ENCODE results near the gene LRRC23. TPM values are rescaled to one million over a fixed set of nuclear protein-coding genes. Genes with fewer than 3 reads are reported as not detected.

The LRRC23 gene
- total and polyA plus RNA-seq, 2 of the 13 experiments (the other 11 are each of a cell fraction or from before 2014, with no cell fraction given), result 6.0 to 7.8 TPM

DNA sequence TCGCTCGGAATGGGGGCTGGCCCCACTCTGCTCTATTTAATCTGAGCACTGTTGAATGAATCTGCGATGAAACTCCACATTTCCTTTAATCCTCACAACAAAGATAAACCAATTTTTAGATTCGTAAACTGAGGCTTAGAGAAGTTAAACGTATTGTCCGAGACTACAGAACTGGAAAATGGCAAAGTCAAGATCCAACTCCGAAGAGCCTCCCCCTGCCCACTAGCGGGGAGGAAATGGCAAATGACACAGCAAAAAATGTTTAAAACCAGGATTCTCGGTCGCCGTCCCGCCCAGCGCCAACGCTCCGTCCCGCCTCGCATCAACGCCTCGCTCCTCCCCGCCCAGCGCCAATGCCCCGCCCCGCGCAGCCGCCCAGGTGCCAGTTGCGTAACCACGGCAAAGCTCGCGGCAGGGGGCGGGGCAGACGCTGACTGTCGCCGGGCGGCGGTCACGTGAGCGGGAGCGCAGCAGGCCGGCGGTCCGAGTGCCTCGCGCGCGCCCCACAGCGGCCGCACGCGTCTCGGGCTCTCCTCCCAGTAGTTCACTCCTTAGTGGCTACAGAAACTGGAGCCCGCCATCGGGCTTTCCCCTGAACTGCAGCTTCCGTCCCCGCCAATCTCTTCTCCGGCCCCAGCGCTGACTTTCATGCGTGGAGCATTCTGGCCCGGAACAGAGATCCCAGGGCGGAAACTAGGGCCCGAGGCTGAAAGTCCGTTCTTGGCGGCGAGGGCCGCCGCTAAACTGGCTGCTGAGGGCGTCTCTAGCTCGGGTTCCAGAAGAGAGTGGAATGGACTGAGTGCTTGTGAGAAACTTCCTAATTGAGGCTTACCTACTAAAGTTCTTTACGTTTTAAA lies 13.6 kb upstream of the LRRC23 start (continued):
- TF ChIP-seq ZBTB10 (CRISPR knock-in tag; IDR thresholded peaks at IDR 0.05; ENCODE audit: borderline replicate concordance) (no peak; the same call in 1 of the 2 replicates), ZNF569 (CRISPR knock-in tag; IDR thresholded peaks at IDR 0.05; ENCODE audit: borderline replicate concordance) (no peak), ZNF605 (CRISPR knock-in tag; IDR thresholded peaks at IDR 0.05) (peak; percentile 88), DR1 (CRISPR knock-in tag; IDR thresholded peaks at IDR 0.05) (peak; percentile 62), ZNF576 (CRISPR knock-in tag; IDR thresholded peaks at IDR 0.05) (no peak), NFIB (CRISPR knock-in tag; IDR thresholded peaks at IDR 0.05; ENCODE audit: borderline replicate concordance) (no peak), DMAP1 (CRISPR knock-in tag; IDR thresholded peaks at IDR 0.05) (peak; percentile 88), FOXJ3 (CRISPR knock-in tag; IDR thresholded peaks at IDR 0.05; ENCODE audit: borderline replicate concordance) (0 out of 2 replicates have a peak, but pooled peaks have one; percentile 26), HNRNPLL (IDR thresholded peaks at IDR 0.05; ENCODE audit: low read depth, low read length, poor library complexity, severe bottlenecking) (peak; percentile 80), SIX1 (CRISPR knock-in tag; IDR thresholded peaks at IDR 0.05; ENCODE audit: borderline replicate concordance) (no peak), AKAP8 (CRISPR knock-in tag; IDR thresholded peaks at IDR 0.05) (peak; percentile 97), SRY (CRISPR knock-in tag; IDR thresholded peaks at IDR 0.05) (0 out of 2 replicates have a peak, but pooled peaks have one; percentile 13), HOXA3 (CRISPR knock-in tag; IDR thresholded peaks at IDR 0.05) (peak; percentile 96), ZNF263 (CRISPR knock-in tag; IDR thresholded peaks at IDR 0.05) (no peak)
- TF ChIP-seq, protein P1, sequence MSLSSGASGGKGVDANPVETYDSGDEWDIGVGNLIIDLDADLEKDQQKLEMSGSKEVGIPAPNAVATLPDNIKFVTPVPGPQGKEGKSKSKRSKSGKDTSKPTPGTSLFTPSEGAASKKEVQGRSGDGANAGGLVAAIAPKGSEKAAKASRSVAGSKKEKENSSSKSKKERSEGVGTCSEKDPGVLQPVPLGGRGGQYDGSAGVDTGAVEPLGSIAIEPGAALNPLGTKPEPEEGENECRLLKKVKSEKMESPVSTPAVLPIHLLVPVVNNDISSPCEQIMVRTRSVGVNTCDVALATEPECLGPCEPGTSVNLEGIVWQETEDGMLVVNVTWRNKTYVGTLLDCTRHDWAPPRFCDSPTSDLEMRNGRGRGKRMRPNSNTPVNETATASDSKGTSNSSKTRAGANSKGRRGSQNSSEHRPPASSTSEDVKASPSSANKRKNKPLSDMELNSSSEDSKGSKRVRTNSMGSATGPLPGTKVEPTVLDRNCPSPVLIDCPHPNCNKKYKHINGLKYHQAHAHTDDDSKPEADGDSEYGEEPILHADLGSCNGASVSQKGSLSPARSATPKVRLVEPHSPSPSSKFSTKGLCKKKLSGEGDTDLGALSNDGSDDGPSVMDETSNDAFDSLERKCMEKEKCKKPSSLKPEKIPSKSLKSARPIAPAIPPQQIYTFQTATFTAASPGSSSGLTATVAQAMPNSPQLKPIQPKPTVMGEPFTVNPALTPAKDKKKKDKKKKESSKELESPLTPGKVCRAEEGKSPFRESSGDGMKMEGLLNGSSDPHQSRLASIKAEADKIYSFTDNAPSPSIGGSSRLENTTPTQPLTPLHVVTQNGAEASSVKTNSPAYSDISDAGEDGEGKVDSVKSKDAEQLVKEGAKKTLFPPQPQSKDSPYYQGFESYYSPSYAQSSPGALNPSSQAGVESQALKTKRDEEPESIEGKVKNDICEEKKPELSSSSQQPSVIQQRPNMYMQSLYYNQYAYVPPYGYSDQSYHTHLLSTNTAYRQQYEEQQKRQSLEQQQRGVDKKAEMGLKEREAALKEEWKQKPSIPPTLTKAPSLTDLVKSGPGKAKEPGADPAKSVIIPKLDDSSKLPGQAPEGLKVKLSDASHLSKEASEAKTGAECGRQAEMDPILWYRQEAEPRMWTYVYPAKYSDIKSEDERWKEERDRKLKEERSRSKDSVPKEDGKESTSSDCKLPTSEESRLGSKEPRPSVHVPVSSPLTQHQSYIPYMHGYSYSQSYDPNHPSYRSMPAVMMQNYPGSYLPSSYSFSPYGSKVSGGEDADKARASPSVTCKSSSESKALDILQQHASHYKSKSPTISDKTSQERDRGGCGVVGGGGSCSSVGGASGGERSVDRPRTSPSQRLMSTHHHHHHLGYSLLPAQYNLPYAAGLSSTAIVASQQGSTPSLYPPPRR (CRISPR knock-in tag; IDR thresholded peaks at IDR 0.05; ENCODE audit: borderline replicate concordance), result peak; percentile 63; the same call in 1 of the 2 replicates
- TF ChIP-seq, protein P2, sequence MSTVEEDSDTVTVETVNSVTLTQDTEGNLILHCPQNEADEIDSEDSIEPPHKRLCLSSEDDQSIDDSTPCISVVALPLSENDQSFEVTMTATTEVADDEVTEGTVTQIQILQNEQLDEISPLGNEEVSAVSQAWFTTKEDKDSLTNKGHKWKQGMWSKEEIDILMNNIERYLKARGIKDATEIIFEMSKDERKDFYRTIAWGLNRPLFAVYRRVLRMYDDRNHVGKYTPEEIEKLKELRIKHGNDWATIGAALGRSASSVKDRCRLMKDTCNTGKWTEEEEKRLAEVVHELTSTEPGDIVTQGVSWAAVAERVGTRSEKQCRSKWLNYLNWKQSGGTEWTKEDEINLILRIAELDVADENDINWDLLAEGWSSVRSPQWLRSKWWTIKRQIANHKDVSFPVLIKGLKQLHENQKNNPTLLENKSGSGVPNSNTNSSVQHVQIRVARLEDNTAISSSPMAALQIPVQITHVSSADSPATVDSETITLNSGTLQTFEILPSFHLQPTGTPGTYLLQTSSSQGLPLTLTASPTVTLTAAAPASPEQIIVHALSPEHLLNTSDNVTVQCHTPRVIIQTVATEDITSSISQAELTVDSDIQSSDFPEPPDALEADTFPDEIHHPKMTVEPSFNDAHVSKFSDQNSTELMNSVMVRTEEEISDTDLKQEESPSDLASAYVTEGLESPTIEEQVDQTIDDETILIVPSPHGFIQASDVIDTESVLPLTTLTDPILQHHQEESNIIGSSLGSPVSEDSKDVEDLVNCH (CRISPR knock-in tag; IDR thresholded peaks at IDR 0.05), result no peak
- TF ChIP-seq, protein P3, sequence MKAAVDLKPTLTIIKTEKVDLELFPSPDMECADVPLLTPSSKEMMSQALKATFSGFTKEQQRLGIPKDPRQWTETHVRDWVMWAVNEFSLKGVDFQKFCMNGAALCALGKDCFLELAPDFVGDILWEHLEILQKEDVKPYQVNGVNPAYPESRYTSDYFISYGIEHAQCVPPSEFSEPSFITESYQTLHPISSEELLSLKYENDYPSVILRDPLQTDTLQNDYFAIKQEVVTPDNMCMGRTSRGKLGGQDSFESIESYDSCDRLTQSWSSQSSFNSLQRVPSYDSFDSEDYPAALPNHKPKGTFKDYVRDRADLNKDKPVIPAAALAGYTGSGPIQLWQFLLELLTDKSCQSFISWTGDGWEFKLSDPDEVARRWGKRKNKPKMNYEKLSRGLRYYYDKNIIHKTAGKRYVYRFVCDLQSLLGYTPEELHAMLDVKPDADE (CRISPR knock-in tag; IDR thresholded peaks at IDR 0.05), result no peak
